HepG2 (cell line): ENCODE data around the gene SDR42E2.

Source experiments
- CREB1 ChIP-seq, 2 experiments: fragments of 450-650 bp in 1 of 2; IDR thresholded peaks; 2 replicates each; pipeline ENCODE4 v1.6.1; 2016 to 2017; ENCODE audit warnings: control low read depth in 1 of 2, mild to moderate bottlenecking in 1 of 2, missing compliant biosample characterization in 1 of 2, missing genetic modification characterization in 1 of 2
- EHMT2 ChIP-seq: fragments of 200-600 bp; sonication (generic); IDR thresholded peaks from 2 replicates; pipeline ENCODE4 v1.7.0; 2017; ENCODE audit warnings: antibody characterized with exemption, low read depth, low read length, borderline replicate concordance
- ELF3 ChIP-seq: IDR thresholded peaks from 2 replicates; pipeline ENCODE4 v1.6.1; 2016; ENCODE audit warnings: missing genetic modification reagents, missing compliant biosample characterization
- EP300 ChIP-seq, 3 experiments: sonication (generic) in 1 of 3; formaldehyde crosslinking in 1 of 3; IDR thresholded peaks; 2 replicates each; pipeline versions ENCODE4 v1.5.1 to v1.6.1; 2011 to 2020; ENCODE audit warnings: low read depth in 2 of 3, low read length in 2 of 3, borderline replicate concordance in 1 of 3, improper control_type of control experiment in 1 of 3, mild to moderate bottlenecking in 1 of 3, missing genetic modification reagents in 1 of 3, moderate library complexity in 1 of 3
- MEF2D ChIP-seq: sonication (generic); formaldehyde crosslinking; IDR thresholded peaks from 2 replicates; pipeline ENCODE4 v1.5.1; 2020; ENCODE audit warnings: mild to moderate bottlenecking, missing genetic modification reagents
- NR2F6 ChIP-seq, 2 experiments: IDR thresholded peaks; 2 replicates each; pipeline ENCODE4 v1.6.1; 2016; ENCODE audit warnings: antibody characterized with exemption in 1 of 2, mild to moderate bottlenecking in 1 of 2
- RAD51 ChIP-seq: fragments of 450-650 bp; IDR thresholded peaks from 2 replicates; pipeline ENCODE4 v1.6.1; 2016; ENCODE audit warnings: borderline replicate concordance
- RFX3 ChIP-seq: IDR thresholded peaks from 2 replicates; pipeline ENCODE4 v1.6.1; 2016; ENCODE audit warnings: missing biosample characterization, missing genetic modification reagents
- TF ChIP-seq, protein P1 (sequence below): sonication (generic); formaldehyde crosslinking; IDR thresholded peaks from 2 replicates; pipeline ENCODE4 v1.8.1; 2023; ENCODE audit warnings: mild to moderate bottlenecking, missing genetic modification reagents
- TF ChIP-seq, protein P2 (sequence below): sonication (generic); formaldehyde crosslinking; IDR thresholded peaks from 2 replicates; pipeline ENCODE4 v1.5.0; 2020; ENCODE audit warnings: mild to moderate bottlenecking, missing genetic modification reagents, moderate library complexity

DNA sequence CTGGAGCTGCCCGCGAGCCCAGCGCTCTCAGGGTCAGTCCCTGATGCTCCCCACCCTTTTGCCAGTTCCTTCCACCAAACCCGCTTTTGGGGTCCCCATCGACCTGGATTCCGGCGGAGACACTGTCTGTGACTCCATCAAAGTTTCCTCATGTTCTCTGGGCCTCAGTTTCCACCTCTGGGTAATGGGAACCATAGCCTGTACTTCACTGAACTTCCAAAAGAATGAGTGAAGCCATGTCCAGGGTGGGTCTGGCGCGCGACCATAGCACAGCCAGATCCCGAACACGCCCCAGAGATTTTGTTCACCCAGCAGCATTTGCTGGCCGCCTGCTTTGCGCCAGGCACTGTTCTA is 327 bp downstream of the SDR42E2 start:
- TF ChIP-seq, protein P1, sequence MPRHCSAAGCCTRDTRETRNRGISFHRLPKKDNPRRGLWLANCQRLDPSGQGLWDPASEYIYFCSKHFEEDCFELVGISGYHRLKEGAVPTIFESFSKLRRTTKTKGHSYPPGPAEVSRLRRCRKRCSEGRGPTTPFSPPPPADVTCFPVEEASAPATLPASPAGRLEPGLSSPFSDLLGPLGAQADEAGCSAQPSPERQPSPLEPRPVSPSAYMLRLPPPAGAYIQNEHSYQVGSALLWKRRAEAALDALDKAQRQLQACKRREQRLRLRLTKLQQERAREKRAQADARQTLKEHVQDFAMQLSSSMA (CRISPR knock-in tag) = no peak
- TF ChIP-seq NR2F6 (IDR thresholded peaks at IDR 0.05) (no peak), NR2F6 (CRISPR knock-in tag; IDR thresholded peaks at IDR 0.05) (no peak), RFX3 (CRISPR knock-in tag) (no peak), EHMT2 (no peak), ELF3 (no peak), CREB1 (IDR thresholded peaks at IDR 0.05) (no peak), CREB1 (CRISPR knock-in tag; IDR thresholded peaks at IDR 0.05) (no peak), EP300 (IDR thresholded peaks at IDR 0.05; ENCODE audit: low read depth in 2 of 2, low read length in 2 of 2) (no peak), EP300 (CRISPR knock-in tag; IDR thresholded peaks at IDR 0.05; ENCODE audit: borderline replicate concordance) (no peak), RAD51 (no peak), MEF2D (CRISPR knock-in tag) (no peak)
- TF ChIP-seq, protein P2, sequence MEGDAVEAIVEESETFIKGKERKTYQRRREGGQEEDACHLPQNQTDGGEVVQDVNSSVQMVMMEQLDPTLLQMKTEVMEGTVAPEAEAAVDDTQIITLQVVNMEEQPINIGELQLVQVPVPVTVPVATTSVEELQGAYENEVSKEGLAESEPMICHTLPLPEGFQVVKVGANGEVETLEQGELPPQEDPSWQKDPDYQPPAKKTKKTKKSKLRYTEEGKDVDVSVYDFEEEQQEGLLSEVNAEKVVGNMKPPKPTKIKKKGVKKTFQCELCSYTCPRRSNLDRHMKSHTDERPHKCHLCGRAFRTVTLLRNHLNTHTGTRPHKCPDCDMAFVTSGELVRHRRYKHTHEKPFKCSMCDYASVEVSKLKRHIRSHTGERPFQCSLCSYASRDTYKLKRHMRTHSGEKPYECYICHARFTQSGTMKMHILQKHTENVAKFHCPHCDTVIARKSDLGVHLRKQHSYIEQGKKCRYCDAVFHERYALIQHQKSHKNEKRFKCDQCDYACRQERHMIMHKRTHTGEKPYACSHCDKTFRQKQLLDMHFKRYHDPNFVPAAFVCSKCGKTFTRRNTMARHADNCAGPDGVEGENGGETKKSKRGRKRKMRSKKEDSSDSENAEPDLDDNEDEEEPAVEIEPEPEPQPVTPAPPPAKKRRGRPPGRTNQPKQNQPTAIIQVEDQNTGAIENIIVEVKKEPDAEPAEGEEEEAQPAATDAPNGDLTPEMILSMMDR (CRISPR knock-in tag) = no peak
